Measurements from ENCODE around the gene MTERF4. TPM values are rescaled to one million over a fixed set of nuclear protein-coding genes. Genes with fewer than 3 reads are reported as not detected.

MTERF4 gene
- total and polyA plus RNA-seq, 2 of the 4 experiments (the other 2 are of a cell fraction), result 26.6 to 33.3 TPM

DNA sequence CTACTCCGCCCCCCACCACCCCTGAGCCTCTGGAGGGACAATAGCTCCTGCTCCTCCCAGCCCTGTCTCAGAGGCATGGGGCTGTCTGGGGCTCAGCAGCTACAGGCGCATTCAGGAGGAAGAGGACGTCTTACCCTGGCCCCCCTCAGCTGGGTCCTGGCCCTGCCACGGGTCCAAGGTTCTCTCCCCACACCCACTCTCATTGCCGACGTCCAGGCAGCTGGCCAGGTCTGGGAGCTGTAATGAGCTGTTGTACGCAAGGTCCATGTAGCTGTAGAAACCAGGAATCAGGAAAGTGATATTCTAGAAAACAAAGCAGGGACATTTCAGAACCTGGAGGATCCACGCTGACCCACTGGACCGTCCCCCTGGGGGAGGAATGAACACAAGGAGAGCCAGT lies 33.6 kb upstream of the MTERF4 start:
- no peak overlapping the region for H3K4me2 ChIP-seq (ENCODE audit: low read depth, low read length)
- ATAC-seq (ENCODE audit: low read depth) (no peak), DNase-seq (no peak)
- TF ChIP-seq MAFK (IDR thresholded peaks at IDR 0.05; ENCODE audit: low read depth, low read length), result no peak
- no peak for TF ChIP-seq POLR2A (IDR thresholded peaks at IDR 0.05; ENCODE audit: low read depth, low read length)
- no peak for TF ChIP-seq BHLHE40 (IDR thresholded peaks at IDR 0.05; ENCODE audit: low read depth, low read length)
- no peak for TF ChIP-seq FOS (IDR thresholded peaks at IDR 0.05; ENCODE audit: low read depth, low read length)
- no peak for TF ChIP-seq MAZ (IDR thresholded peaks at IDR 0.05; ENCODE audit: borderline replicate concordance, low read depth, low read length)
- no peak for TF ChIP-seq CEBPB (IDR thresholded peaks at IDR 0.05; ENCODE audit: low read depth, low read length)
- TF ChIP-seq NFE2L2 (IDR thresholded peaks at IDR 0.05; ENCODE audit: low read depth, low read length), result no peak
- no peak for TF ChIP-seq SMC3 (IDR thresholded peaks at IDR 0.05; ENCODE audit: low read depth, low read length)
- TF ChIP-seq, protein P1, sequence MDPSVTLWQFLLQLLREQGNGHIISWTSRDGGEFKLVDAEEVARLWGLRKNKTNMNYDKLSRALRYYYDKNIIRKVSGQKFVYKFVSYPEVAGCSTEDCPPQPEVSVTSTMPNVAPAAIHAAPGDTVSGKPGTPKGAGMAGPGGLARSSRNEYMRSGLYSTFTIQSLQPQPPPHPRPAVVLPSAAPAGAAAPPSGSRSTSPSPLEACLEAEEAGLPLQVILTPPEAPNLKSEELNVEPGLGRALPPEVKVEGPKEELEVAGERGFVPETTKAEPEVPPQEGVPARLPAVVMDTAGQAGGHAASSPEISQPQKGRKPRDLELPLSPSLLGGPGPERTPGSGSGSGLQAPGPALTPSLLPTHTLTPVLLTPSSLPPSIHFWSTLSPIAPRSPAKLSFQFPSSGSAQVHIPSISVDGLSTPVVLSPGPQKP (IDR thresholded peaks at IDR 0.05; ENCODE audit: borderline replicate concordance, low read depth, low read length), result no peak
- no peak for TF ChIP-seq USF2 (IDR thresholded peaks at IDR 0.05; ENCODE audit: low read depth, low read length)
- no peak for TF ChIP-seq RFX5 (IDR thresholded peaks at IDR 0.05; ENCODE audit: low read depth, low read length)
- no peak for TF ChIP-seq CTCF (conservative IDR thresholded peaks at IDR 0.05; ENCODE audit: low read depth, low read length)
- TF ChIP-seq MXI1 (IDR thresholded peaks at IDR 0.05; ENCODE audit: borderline replicate concordance, low read depth, low read length), result no peak
- ChIA-PET POLR2A (ENCODE audit: unreplicated experiment) (no interaction called here), CTCF (interaction anchor here (1.2 kb wide), 1 partner anchor 10 kb away, joined by 5 read pairs; no protein-coding TSS in a partner anchor)
- no peak overlapping the region for H2AFZ ChIP-seq (replicated peaks; ENCODE audit: low read length, poor library complexity)
- H4K5ac ChIP-seq (ENCODE audit: low read depth, low read length), result no peak overlapping the region
- H3K4me1 ChIP-seq (ENCODE audit: control insufficient read depth, insufficient read depth, low read length), result no peaks in the 10 kb centered on the region
- H4K20me1 ChIP-seq (ENCODE audit: insufficient read depth, low read length), result no peaks in the 10 kb centered on the region
- H3K4me3 ChIP-seq (ENCODE audit: insufficient read depth, low read depth, low read length), result no peak overlapping the region
- dilution Hi-C loops (cut with HindIII; ENCODE audit: low sequenced_read_pairs, unreplicated experiment), result no loop called here
- H3K27me3 ChIP-seq (ENCODE audit: control insufficient read depth, insufficient read depth, low read length), result no peaks in the 10 kb centered on the region
- H2BK5ac ChIP-seq (ENCODE audit: low read depth, low read length, poor library complexity, severe bottlenecking), result no peak overlapping the region
- no peak overlapping the region for H3K4ac ChIP-seq (ENCODE audit: low read depth, low read length)
- no peaks in the 10 kb centered on the region; the same call in 1 of the 2 replicates for H3K9me1 ChIP-seq (ENCODE audit: insufficient read depth, low read length)
- no peak overlapping the region for H3K14ac ChIP-seq (replicated peaks; ENCODE audit: low read depth, low read length)
- H3K9ac ChIP-seq (ENCODE audit: low read depth, low read length), result no peak overlapping the region
- no peak overlapping the region for H3K18ac ChIP-seq (ENCODE audit: low read depth, low read length)
- BruUV-seq (replicated peaks), result no TSS peak
- H3K23ac ChIP-seq (ENCODE audit: low read depth, low read length), result no peak overlapping the region
- H3K9me3 ChIP-seq (ENCODE audit: control insufficient read depth, insufficient read depth, low read length), result no peaks in the 10 kb centered on the region
- 83% methylated on average over 1 of the region's 9 CpGs; no CpG with 5 or more reads in 1 of the 2 experiments for WGBS, 2 experiments (ENCODE audit: extremely low coverage in 2 of 2, insufficient read length in 1 of 2)
- H2AK5ac ChIP-seq (ENCODE audit: low read depth, low read length), result no peak overlapping the region
- H3K27ac ChIP-seq (ENCODE audit: insufficient read depth, low read length), result no peak overlapping the region
- H3K36me3 ChIP-seq (ENCODE audit: control insufficient read depth, insufficient read depth, low read length), result peaks cover 3% of the 10 kb centered on the region; the same call in 1 of the 2 replicates
- no peak overlapping the region for H4K91ac ChIP-seq (ENCODE audit: insufficient read depth, low read depth, low read length)
- H4K8ac ChIP-seq (ENCODE audit: low read depth in 2 of 2, low read length in 2 of 2), result no peak overlapping the region
- intact Hi-C loops (cut with micrococcal nuclease), result no loop called here
- H2BK15ac ChIP-seq (ENCODE audit: low read depth, low read length), result no peak overlapping the region
- H3K56ac ChIP-seq (ENCODE audit: extremely low read depth, insufficient read depth, low read length), result no peak overlapping the region
- H2BK20ac ChIP-seq (ENCODE audit: low read depth, low read length), result no peak overlapping the region
- no peak overlapping the region for H2BK120ac ChIP-seq (ENCODE audit: low read depth, low read length)
- no peak overlapping the region for H2AK9ac ChIP-seq (replicated peaks; ENCODE audit: low read depth, low read length, poor library complexity)
- H3K79me1 ChIP-seq (ENCODE audit: low read depth in 1 of 2, low read length in 2 of 2), result no peaks in the 10 kb centered on the region
- in situ Hi-C loops (cut with MboI; ENCODE audit: low sequenced_read_pairs), result no loop called here

Data from IMR-90 (cell line).